Measurements from ENCODE around the gene HMCN1.

- no peak for TF ChIP-seq EZH2 (optimal IDR thresholded peaks at IDR 0.05; ENCODE audit: low read depth, low read length)
- no peak for TF ChIP-seq CTCF (IDR thresholded peaks at IDR 0.05; ENCODE audit: low read length)
Measured at GRCh38 chr1:185787238-185787637, 53.0 kb downstream of the HMCN1 start.
